HG02588 (cell line): ENCODE data around the gene CAMK2D.

Source experiments
- ATAC-seq: cut with Tn5 transposase; IDR thresholded peaks from one replicate; pipeline ENCODE4 v1.9.1; 2021; ENCODE audit warnings: mild to moderate bottlenecking, moderate library complexity; ENCODE audit not compliant: unreplicated experiment

CAMK2D gene

DNA sequence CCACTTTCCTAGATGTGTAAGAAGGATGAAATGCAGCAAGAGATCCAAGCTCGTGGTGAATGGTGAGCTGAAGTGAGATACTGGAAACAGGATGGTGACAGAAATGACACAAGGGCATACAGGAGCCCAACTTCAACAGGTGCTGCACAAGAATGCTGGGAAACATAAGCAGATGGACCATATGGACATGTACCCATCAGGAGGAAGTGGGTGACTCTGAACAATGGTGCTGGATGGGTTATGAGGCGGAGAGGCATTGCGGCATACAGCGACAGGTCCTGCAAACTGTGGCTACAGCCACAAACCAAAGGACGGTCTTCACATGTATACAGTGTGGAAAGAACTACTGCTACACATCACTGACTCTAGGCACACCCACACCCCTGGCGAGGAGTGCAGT lies 265.7 kb downstream of the CAMK2D start:
- no peak for ATAC-seq

DNA sequence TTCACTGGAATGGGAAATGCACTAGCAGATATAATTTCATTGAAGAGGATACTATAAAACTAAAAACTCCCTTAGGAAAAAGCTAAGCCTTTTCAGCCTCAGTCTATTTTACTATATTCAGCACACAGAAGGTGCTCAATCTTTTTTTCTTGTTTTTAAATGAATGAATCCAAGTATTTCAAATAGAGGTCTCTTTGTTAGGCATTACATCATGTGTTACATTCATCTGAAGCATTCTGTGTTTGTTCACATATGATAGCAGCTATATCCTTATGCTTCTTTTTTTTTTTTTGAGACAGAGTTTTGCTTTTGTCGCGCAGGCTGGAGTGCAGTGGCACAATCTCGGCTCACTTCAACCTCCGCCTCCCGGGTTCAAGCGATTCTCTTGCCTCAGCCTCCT lies 278.4 kb downstream of the CAMK2D start:
- ATAC-seq, result no peak

DNA sequence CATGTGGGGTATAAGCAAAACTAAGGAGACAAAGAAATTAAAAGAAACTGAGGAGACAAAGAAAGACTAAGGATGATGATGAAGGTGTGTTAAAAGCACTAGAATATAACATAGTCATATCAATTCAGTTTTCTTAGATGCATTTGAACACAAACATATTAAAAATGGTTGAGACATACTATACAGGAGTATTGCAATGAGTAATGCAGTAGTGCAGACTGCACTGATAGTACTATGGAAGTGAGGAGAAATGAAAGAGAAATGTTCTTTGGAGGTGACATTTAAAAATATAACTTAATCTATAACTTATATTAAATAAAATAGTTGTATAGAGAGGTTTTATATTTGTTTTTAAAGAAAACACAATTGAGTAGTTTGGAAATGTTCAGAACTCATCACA lies 279.2 kb downstream of the CAMK2D start:
- no peak for ATAC-seq

DNA sequence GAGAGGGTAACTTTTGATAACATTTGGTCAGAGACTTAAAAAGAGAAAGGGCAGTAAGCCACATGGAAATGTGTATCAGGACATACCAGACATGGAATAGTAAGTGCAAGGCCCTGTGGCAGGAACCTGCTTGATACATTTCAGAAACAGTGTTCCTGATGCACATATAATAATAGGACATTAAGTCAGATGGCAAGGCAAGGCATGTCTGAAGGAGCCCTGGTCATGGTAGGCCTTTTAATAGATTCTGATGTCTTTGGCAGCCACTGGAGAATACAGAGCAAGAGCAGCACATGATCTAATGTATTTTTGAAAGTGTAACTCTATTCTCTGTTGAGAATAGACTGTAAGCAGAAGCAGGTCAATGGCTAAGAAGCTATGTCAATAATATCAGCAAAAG lies 279.7 kb downstream of the CAMK2D start:
- ATAC-seq, result no peak

DNA sequence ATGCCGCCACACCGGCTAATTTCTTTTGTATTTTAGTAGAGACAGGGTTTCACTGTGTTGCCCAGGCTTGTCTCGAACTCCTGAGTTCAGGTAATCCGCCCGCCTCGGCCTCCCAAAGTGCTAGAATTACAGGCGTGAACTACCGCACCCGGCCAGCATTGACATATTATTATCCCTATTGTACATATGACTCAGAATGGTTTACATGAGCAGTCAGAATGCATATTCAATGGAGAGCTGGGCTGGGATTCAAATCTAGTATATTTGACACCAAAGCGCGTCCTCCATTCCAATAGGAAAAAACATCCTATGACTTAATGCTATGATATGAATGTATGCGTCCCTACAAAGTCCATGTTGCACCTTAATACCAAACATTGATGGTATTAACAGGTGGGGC lies 281.4 kb downstream of the CAMK2D start:
- ATAC-seq, result no peak

DNA sequence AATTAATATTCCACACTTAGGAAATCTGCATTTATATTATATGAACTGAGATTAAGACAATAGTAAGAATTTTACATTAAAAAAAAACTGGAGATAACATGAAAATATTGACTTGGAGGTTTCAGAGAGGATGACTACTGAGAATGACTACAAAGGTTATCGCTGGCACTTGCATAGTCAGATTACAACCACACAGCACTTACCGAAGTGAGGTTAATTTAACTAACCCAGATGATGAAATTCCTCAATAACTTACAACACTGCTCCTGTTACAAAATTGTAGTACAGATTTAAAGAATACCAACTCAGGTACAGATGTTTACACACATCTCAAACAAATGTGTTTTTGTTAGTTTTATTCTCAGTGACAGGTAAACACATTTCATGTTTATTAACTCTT lies 283.5 kb downstream of the CAMK2D start:
- no peak for ATAC-seq

DNA sequence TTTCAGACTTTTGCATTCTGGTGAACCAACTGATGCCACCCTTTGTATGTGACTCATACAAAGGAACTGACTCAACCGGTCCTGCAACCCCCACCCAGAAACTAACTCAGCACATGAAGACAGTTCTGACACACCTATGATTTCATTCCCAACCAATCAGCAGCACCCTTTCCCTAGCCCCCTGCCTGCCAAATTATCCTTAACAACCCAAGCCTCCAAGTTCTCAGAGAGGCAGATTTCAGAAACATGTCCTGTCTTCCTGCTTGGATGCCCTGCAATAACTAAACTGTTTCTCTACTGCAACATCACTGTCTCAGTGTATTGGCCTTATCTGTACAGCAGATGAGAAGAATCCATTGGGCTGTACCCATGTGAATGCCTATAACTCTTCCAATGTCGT lies 284.7 kb downstream of the CAMK2D start:
- ATAC-seq, result no peak

DNA sequence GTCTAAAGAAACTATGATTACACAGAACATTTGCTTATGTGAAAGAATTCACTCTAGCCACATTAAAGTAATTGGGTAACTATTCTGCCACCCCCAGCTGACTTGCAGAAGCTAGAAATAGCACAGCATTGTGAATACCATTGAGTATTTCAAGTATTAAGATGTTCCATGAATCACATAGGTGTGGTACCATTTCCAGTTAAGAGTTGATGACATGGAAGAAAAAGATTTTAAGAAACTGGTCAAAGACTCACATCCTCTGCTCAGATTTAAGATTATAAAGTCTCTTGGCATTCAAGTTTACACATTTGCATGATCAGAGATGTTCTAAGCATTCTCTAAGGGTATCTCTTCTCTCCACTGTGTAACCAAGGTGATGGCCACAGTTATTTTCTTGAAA lies 287.5 kb downstream of the CAMK2D start:
- no peak for ATAC-seq

DNA sequence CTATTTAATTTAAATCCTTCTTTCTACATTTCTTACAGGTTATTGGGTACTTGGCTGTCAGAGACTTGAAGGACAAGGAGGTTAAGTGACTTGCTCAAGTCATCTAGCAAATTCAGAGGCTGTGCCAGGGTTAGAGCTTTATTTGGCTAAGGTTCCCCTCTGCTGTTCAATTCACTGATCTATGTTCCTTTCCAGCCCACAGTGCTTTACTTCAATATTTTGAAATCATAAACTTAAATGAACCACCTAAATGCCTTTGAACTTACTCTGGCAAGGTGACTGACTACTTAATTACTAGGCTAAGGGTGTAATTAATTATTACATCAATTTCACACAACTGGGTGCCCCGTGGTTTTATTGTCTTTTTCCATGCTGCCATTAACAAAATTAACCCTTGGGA lies 288.7 kb downstream of the CAMK2D start:
- ATAC-seq, result no peak

DNA sequence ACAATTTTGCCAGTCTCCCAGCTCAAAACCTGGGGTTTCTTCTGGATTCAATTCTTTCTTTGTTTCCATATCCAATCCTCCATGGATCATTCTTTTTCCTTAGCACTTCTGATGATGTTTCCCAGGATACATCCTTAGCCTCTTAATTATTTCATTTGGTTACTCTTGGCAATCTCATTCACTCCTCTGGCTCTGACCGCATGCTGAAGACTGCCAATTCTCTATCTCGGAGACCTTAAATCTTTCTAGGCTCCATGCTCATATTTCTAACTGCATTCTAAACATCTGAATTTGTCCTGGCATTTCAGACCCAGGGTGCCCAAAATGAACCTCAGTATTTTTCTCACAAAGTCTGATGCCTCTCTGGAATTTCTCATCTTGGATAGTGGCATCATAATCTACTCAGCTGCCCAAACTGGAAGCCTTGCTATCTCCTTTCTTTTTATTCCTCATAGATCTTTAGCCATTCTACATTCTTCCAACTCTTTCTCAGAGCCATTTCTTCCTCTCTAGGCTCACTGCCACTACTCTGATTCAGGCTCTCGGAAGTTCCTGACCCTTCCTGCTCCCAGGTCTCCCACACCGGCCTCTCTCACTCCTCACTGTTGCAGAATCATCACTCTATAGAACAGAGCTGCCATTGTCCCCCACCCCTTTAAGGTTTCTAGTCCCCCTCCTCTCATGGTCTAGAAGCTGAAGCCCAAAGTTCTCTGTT lies 290.2 kb downstream of the CAMK2D start:
- no peak for ATAC-seq

DNA sequence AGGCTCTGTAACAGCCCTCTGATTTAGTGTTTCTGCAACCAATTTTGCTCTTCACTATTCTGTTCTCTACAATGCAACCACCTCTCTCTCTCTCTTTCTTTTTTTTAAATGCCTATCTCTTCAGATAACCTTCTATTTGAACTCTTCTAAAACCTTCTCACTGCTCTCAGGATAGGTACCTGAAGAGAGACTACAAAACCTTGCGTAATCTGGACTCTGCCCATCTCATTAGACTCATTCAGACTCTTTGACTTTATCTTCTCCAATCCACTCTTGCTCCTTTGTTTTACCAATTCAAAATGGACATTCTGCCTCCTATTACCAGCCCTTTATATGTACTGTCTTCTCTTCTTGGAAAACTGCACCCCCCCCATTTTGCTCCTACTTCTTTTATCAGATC lies 291.6 kb downstream of the CAMK2D start:
- no peak for ATAC-seq

DNA sequence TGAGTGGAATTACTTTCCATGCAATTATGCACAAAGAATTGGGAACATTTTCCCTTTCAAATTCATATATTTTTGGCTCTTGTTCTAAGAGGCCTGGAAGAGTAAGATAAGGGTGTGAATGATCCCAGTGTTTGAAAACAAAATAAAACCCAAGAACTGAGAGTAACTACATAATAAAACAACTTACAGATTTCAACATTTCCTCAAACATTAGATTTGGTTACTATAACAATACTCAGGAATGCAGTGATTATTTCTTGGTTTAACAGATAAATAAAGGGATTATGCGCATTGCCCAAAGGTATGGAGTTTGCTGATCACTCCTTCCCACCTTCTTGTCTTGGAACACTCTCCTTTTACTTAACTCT lies 292.5 kb downstream of the CAMK2D start:
- no peak for ATAC-seq

DNA sequence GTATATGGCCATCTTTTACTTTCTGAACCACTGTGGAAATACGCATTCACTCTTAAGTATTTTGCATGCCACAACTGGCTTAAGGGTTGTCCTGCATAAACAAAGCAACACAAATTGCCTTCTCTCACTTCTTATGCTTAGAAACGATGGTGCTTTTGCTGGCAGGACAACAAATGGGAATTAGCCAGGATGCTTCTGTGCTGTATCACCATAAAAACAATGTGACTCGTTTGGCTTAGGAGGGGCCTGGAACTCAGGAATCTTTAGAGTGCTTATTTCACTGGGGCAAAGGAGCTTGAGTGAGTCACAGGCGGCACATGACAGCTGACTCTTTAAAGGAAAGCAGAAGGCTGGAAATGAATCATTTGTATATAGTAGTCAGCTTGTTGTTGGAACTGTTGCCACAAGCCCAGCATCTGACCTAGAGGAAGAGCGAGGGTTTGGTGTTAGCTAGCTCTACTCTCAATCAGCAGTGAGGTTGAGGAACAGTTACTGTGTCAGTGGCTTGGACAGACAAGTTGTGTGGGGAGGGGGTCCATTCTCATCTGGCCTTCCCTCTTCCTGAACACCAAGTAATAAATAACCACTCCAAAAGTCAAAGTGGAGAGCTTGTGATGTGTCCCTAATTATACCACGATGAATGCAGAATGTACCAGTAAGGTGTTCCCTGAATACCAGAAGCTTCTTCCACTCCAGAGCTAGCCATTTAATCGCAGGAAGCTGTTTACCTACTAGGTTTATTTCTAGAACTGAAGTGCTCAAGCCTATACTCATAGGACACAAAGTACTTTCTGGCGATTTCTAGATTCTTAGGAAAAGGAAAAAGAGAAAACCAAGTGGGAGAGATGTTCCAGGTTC lies 293.1 kb downstream of the CAMK2D start:
- ATAC-seq, result no peak

DNA sequence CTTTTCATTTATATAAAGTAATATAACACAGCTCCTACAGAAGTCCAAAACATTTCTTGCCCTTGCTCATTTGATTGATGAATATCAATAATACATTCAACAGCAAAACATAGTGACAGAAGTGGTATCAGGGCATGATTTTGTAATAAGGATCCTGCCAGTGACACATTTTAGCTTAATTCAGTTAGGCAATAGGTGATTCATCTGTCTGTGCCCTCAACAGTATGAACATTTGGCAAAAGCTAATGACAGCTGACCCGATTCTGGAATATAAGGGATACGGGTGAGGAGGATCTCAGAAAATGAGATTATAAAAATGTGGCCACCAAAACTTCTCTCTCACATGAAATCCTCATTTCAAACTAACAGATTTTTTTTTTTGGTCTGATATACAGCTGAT lies 294.0 kb downstream of the CAMK2D start:
- no peak for ATAC-seq

DNA sequence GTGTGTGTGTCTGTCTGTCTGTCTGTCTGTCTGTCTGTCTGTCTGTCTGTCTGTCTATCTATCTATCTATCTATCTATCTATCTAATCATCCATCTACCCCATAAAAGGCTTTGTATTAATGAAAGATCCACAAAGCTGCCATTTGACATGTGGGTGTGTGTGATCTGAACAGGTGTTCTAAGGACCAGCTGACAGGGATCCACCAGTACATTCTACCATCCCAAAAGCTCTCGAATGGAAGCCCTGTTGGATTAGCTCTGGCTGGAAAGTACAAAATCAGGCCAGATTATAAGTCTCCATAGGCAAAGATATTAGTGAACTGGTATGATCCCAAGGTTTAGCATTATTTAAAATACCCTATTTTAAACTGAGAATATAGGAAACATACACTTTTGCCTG lies 299.3 kb downstream of the CAMK2D start:
- no peak for ATAC-seq

DNA sequence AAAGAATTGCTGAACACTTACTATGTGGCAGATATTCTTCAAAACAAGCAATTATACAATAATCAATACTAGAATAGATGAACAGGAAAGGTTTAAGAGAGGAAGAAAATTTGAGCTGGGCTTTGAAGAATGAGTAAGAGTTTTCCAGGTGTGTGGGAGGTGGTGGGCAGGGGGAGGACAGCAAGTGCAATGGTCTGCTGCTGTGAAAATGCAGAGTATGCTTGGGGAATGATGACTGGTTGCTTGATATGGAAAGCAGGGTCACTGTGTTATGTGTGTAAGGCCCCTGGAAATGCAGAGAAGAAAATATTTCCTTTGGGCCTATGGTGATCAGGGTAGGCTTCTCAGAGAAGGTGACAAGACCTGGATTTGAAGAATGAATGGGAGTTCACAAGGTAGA lies 300.3 kb downstream of the CAMK2D start:
- no peak for ATAC-seq

DNA sequence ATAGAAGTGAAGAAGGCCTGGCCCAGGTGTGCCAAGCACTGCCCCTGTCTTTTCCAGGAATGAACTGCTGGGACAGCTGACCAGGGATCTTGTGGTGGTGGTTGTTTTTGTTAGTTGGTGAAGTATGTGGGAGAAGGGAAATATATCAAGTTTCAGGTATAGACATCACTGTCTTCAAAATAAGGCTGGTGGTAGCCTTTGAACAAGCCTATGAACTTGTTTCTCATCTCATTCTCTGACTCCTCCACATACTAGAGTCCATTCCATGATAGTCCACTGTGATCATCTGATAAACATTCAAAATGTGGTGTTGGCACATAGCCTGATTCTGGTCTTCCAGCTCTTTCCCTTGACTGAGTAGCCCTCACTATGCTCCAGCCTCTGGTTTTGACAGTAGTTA lies 303.7 kb downstream of the CAMK2D start:
- no peak for ATAC-seq

DNA sequence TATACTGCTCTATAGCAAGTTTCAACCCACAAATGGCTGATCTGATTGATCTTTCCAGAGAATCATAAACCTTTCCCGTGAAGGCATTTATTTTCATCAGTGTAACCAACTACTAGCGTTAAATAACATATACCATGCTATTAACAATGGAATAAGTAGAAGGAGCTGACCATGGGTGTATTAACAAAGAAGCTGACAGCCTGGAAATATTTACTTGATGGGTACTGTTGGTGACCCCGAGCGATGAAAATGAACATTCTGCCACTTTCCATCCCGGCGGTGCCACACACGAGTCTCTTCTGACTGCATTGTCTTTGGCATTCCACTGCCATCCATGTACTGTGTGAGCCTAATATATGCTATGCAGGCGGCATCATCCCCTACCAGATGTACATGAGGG lies 304.4 kb downstream of the CAMK2D start:
- ATAC-seq, result no peak

DNA sequence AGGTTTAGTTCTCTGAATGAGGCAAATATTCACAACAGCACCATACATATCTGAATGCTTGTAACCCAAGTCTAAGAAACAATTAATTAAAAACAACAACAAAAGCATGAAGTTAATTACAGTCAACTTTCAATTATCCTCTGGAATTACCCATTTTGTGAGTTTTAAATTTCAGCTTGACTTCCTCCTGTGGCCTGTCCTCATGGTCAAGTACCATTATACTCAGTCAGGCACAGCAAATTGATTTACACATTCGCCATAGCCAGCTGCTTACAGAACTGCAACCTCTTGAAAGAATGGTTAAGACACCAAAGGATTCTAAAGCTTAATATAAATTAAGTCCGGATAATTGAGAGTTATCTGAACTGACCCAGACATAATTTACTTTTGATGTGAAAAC lies 306.5 kb downstream of the CAMK2D start:
- ATAC-seq, result no peak

DNA sequence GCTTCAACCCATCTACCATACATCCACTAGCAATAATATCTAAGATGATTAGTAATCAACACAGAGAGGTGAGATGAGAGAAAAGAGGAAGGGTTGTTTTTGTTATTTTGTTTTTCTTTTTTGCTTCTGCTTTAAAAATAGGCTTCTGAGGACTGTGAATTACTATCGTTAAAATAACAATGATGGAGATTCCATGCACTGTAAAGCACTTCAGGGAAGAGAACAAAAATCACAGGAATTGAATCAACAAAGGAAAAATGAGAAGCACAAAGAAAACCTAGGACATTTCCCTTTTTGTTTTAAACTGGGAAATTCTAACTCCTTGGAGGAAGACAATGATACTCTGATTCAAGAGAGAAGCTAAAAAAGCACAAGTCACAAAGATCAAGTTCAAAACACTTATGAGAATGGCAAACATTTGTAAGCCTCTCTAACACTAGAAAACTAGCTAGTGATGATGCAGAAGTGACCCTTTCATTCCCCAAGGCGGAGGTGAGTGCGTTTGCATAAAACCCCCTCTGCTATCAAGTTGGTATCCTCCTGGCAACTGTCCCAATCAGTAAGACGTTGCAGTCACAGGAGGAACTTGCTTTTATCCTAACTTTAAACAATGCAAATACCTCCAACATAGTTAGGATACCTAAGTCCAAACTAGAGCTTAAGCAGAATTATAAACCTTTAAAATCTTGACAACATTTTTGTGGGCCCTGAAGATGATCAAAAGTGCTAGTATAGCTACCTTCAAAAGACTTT lies 308.5 kb downstream of the CAMK2D start:
- no peak for ATAC-seq

DNA sequence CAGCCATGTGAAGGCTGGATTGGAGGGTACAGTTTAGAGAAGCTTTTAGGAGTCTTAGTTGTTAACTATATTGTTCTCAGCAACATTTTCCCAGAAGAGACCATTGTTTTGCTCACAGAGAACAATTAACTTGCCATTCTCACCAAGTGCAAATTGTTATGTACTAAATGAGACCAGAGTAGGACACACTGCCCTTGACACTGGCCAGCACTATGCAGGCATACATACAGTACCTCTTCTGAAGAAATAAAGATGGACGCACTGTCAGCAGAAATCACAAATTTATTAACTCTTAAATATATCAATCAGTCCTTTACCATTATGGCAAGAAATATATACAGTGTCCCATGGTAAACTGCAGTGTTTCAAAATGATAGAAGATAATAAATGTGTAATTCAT lies 309.4 kb downstream of the CAMK2D start:
- ATAC-seq, result no peak
